Prostate gland (tissue), 2 donors: Measurements from ENCODE around the gene CTAGE4.

ENCODE experiments used
- POLR2A ChIP-seq: fragments of 450-650 bp; IDR thresholded peaks from one replicate; pipeline ENCODE4 v1.6.1; 2016; ENCODE audit warnings: antibody characterized with exemption, mild to moderate bottlenecking
- TF ChIP-seq, protein P1 (sequence below), 4 experiments: fragments of 200-600 bp in 2 of 4; fragments of 450-650 bp in 2 of 4; sonication (generic) in 2 of 4; IDR thresholded peaks; 1 replicate in 3 of 4; 2 replicates in 1 of 4; pipeline ENCODE4 v1.5.1; 2016 to 2019; ENCODE audit warnings: antibody characterized with exemption in 4 of 4, mild to moderate bottlenecking in 2 of 4, moderate library complexity in 2 of 4

DNA sequence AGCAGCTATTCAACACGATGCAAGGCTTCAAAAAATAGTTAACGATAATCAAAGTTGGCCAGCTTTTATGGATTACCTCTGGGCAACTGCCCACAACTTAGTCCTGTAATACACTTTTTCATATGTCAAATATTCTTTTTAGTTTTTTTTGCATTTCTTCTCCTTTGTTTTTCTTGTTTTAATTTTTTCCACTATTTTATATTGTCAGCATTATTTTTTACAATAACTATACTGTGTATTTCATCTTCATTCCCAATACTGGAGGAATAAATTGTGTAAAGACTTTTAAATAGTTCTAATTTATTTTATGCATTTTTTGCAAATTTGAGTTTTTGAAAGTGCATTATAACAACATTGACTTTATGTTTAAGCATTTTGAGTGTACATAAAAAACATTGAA lies 18.5 kb upstream of the CTAGE4 start:
- TF ChIP-seq, protein P1, sequence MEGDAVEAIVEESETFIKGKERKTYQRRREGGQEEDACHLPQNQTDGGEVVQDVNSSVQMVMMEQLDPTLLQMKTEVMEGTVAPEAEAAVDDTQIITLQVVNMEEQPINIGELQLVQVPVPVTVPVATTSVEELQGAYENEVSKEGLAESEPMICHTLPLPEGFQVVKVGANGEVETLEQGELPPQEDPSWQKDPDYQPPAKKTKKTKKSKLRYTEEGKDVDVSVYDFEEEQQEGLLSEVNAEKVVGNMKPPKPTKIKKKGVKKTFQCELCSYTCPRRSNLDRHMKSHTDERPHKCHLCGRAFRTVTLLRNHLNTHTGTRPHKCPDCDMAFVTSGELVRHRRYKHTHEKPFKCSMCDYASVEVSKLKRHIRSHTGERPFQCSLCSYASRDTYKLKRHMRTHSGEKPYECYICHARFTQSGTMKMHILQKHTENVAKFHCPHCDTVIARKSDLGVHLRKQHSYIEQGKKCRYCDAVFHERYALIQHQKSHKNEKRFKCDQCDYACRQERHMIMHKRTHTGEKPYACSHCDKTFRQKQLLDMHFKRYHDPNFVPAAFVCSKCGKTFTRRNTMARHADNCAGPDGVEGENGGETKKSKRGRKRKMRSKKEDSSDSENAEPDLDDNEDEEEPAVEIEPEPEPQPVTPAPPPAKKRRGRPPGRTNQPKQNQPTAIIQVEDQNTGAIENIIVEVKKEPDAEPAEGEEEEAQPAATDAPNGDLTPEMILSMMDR (IDR thresholded peaks at IDR 0.05) = no peak
- TF ChIP-seq POLR2A = no peak
